GM13977 (cell line): ENCODE results near the gene TPD52L2.
"Not testable (repeated sequence)": the region's sequence is repeated elsewhere in the genome, so short reads cannot be mapped to it uniquely, and the experiment has no call there.

ENCODE experiments used
- DNase-seq: peaks from one replicate; pipeline ENCODE4 v3.0.0; 2012; ENCODE audit warnings: low spot score
- in situ Hi-C: fragments of 300-500 bp; cut with MboI; formaldehyde crosslinking; loops from one replicate; pipeline ENCODE4 v1.12.0; 2022; ENCODE audit warnings: low sequenced_read_pairs, low pct_unique_long_range_greater_than_20kb, mixed read lengths, inconsistent platforms; ENCODE audit not compliant: unreplicated experiment
- TF ChIP-seq, protein P1 (sequence below): IDR thresholded peaks from 2 replicates; pipeline ENCODE4 v1.5.1; 2012; ENCODE audit warnings: mild to moderate bottlenecking, control low read depth; ENCODE audit not compliant: insufficient read depth; ENCODE audit errors: extremely low read depth, missing control alignments

TPD52L2 gene

DNA sequence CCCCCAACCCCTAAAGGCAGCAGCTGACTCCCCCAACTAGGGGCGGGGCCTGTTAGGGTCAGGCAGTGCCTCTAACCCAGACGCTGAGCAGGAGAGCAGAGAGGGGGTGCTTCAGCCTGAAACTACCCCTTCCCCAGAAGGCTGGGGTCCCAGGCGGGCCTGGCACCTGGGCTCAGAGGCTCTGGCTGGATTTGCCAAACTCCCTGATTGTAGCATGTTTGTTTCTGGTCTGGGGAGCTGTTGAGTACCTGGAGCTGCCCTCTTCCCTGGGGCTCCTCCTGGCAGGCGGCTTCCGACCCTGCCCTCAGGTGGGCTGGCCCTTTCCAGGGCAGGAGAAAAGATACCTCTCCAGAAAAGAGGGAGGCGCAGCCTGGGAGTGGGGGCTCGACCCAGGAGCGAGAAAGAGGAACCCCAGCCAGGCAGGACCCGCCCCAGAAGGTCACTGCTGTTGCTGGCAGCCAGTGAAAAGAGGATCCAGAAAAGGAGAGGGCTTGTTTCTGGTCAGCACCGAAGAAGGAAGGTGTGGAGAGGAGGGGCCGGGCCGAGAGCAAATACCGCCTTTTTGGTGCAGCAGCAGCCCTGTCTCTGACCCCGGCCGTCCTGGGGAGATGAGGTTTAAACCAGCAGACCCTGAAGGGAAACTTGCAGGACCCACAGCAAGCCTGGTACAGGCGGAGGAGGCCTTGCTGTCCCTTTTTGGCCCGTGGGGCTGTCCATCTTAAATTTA, 4.6 kb upstream of the TPD52L2 start:
- peak; percentile 23 for DNase-seq
- in situ Hi-C loops = no loop called here
- TF ChIP-seq, protein P1, sequence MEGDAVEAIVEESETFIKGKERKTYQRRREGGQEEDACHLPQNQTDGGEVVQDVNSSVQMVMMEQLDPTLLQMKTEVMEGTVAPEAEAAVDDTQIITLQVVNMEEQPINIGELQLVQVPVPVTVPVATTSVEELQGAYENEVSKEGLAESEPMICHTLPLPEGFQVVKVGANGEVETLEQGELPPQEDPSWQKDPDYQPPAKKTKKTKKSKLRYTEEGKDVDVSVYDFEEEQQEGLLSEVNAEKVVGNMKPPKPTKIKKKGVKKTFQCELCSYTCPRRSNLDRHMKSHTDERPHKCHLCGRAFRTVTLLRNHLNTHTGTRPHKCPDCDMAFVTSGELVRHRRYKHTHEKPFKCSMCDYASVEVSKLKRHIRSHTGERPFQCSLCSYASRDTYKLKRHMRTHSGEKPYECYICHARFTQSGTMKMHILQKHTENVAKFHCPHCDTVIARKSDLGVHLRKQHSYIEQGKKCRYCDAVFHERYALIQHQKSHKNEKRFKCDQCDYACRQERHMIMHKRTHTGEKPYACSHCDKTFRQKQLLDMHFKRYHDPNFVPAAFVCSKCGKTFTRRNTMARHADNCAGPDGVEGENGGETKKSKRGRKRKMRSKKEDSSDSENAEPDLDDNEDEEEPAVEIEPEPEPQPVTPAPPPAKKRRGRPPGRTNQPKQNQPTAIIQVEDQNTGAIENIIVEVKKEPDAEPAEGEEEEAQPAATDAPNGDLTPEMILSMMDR = no peak

DNA sequence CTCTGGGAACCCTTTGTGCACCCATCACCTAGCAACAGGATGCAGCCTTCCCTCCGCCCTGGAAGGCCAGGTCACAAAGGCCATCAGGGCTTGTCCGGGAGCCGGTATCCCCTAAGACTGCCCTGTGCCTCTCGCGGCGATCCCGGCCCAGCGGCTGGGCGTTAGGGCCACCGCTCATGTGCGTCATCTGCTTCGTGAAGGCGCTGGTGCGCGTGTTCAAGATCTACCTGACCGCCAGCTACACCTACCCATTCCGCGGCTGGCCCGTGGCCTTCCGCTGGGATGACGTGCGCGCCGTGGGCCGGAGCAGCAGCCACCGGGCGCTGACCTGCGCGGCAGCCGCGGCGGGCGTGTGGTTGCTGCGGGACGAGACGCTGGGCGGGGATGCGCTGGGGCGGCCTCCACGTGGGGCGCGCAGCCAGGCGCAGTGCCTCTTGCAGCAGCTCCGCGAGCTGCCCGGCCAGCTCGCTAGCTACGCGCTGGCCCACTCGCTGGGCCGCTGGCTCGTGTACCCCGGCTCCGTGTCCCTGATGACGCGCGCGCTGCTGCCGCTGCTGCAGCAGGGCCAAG, 3.6 kb upstream of the TPD52L2 start, which contains the start of gene ABHD16B:
Gene ABHD16B, plus strand, starts transcription at position 134 of the 570 bp plus-strand sequence. Its CDS starts 43 bp downstream, at position 177.
- in situ Hi-C loops = no loop called here
- no peak for DNase-seq
- TF ChIP-seq, protein P1 = no peak

DNA sequence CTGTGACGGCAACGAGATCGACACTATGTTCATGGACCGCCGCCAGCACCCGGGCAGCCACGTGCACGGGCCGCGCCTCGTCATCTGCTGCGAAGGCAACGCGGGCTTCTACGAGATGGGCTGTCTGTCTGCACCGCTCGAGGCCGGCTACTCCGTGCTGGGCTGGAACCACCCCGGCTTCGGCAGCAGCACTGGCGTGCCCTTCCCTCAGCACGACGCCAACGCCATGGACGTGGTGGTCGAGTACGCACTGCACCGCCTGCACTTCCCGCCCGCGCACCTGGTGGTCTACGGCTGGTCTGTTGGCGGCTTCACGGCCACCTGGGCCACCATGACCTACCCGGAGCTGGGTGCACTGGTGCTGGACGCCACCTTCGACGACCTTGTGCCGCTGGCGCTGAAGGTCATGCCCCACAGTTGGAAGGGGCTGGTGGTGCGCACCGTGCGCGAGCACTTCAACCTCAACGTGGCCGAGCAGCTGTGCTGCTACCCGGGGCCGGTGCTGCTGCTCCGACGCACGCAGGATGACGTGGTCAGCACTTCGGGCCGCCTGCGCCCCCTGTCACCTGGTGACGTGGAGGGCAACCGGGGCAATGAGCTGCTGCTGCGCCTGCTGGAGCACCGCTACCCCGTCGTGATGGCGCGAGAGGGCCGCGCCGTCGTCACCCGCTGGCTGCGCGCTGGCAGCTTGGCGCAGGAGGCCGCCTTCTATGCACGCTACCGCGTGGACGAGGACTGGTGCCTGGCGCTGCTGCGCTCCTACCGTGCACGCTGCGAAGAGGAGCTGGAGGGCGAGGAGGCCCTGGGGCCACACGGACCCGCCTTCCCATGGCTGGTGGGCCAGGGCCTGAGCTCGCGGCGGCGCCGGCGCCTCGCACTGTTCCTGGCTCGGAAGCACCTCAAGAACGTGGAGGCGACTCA, 2.8 kb upstream of the TPD52L2 start:
- no peak for DNase-seq
- TF ChIP-seq, protein P1 = no peak
- in situ Hi-C loops = no loop called here

DNA sequence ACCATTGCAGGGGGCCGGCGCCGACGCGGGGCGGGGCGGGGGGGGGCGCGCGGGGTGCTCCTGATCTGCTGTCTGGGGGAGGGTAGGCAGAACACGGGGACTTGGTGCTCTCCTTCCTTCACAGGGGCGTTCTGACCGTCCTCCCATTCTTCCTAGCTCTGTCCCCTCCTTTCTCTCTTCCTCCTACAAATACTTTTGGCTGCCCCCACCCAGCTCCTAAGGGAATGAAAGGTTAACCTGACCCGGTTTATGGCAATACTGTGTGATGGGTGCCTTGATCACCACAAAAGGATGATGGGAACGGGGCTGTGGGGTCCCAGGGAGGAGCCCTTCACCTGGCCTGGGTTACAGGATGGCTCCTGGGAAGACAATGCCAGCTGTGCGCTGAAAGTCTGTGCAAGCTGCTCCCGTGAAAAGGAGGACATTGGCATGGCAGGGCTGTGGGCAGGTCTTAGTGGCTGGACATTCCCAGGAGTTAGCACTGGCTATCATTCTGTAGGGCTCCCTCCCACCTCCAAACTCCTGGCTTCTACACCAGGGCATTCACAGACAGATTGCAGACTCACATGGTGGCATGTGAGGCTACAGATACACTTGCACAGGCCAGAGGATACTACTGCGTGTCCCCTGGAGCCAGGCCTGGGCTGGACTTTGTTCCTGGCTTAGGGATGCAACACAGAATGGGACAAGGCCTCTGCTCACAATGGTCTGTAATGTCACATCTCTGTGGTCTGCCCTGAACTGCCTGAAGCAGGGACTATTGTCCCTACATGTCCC, 1.9 kb upstream of the TPD52L2 start:
- TF ChIP-seq, protein P1 = no peak
- in situ Hi-C loops = no loop called here
- DNase-seq = peak; percentile 29

DNA sequence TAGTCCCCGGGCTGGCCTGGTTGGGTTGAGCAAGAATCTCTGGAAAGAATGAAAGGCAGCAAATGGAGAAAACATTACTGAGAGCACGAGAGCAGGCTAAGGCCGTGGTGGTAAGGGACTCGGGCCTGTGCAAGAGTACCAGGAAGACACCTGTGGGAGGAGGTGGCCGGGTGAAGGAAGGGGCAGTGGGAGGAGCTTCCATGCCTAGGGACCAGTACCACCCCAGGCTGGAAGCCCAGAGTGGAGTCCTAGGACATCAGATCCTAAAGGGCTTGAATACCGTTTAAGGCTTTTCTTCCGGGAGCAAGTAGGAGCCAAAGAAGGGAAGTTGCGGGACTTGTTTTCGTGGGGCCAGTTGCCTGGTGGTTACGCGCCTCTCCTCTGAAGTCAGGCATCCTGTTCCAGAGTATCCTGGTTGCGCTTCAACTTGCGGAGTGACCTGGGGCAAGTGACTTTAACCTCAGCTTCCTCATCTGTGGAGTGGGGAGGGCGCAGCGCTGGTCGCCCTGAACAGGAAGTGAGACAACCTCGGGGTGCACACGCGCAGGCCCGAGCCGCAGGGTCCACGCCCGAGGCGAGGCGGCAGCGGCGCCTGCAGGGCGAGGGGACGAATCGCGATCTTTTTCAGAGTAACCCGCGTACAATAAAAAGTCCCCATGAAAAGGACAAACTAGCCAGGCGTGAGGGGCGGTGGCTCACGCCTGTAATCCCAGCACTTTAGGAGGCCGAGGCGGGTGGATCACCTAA, 1.1 kb upstream of the TPD52L2 start:
- in situ Hi-C loops = no loop called here
- TF ChIP-seq, protein P1 = peak; percentile 95
- peak; percentile 94 for DNase-seq

DNA sequence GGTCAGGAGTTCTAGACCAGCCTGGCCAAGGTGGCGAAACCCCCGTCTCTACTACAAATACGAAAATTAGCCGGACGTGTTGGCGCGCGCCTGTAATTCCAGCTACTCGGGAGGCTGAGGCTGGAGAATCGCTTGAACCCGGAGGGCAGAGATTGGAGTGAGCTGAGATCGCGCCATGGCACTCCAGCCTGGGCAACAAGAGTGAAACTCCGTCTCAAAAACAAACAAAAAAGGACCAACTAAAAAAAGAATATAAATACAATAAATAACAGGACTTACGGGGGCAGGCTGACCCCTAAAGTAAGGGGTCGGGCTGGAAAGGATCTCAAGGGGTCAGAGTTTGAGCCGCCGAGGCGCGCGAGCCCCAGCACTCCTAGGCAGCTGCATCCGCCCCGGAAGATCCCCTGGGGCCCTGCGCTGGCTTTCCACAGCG, 509 bp upstream of the TPD52L2 start:
- TF ChIP-seq, protein P1 = no peak
- DNase-seq = no peak
- in situ Hi-C loops = no loop called here

DNA sequence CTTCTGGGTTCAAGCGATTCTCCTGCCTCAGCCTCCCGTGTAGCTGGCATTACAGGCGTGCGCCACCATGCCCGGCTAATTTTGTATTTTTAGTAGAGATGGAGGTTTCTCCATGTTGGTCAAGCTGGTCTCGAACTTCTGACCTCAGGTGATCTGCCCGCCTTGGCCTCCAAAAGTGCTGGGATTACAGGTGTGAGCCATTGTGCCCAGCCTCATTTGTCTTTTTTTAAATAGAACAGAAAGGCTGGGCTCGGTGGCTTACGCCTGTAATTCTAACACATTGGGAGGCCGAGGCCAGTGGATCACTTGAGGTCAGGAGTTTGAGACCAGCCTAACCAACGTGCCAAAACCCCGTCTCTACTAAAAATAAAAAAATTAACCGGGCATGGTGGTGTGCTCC, 2.0 kb downstream of the TPD52L2 start:
- in situ Hi-C loops, DNase-seq: not testable (repeated sequence)
